ENCODE results near the gene GSK3A.

GSK3A gene

GRCh38 chr19:42220751-42221097, 21.7 kb downstream of the GSK3A start:
- Mint-ChIP-seq H3K27me3 (ENCODE audit: low read depth, poor library complexity) (peaks cover 5% of the 10 kb centered on the region), H3K9me3 (no peaks in the 10 kb centered on the region), H3K4me1 (peaks cover 54% of the 10 kb centered on the region), H3K36me3 (ENCODE audit: low read depth) (peaks cover 23% of the 10 kb centered on the region), H3K4me3 (peak overlapping the region; percentile 92), H3K27ac (peak overlapping the region; percentile 91)
- no peak for TF ChIP-seq CTCF (IDR thresholded peaks at IDR 0.05)
- no peak for DNase-seq

GRCh38 chr19:42219812-42220750, 22.3 kb downstream of the GSK3A start, which contains the start of gene ZNF526:
ZNF526 (plus strand) TSS chr19:42220312; CDS start chr19:42224404, 4,092 bp downstream.
- peak; percentile 98 for DNase-seq
- Mint-ChIP-seq H3K4me1 (peaks cover 59% of the 10 kb centered on the region), H3K27me3 (ENCODE audit: low read depth, poor library complexity) (peaks cover 5% of the 10 kb centered on the region), H3K9me3 (no peaks in the 10 kb centered on the region), H3K27ac (peak within 1 kb of the TSS; percentile 91), H3K4me3 (peak within 1 kb of the TSS; percentile 92), H3K36me3 (ENCODE audit: low read depth) (peaks cover 26% of the 10 kb centered on the region)
- TF ChIP-seq CTCF (IDR thresholded peaks at IDR 0.05) = no peak

GRCh38 chr19:42217520-42218437, 24.6 kb downstream of the GSK3A start, which contains the start of gene DEDD2:
DEDD2 (minus strand) TSS chr19:42217677; CDS start chr19:42217007, 670 bp downstream.
- TF ChIP-seq CTCF (IDR thresholded peaks at IDR 0.05) = no peak
- Mint-ChIP-seq H3K27me3 (ENCODE audit: low read depth, poor library complexity) (peaks cover 5% of the 10 kb centered on the region), H3K27ac (peak within 1 kb of the TSS; percentile 76), H3K9me3 (no peaks in the 10 kb centered on the region), H3K4me1 (peaks cover 57% of the 10 kb centered on the region), H3K36me3 (ENCODE audit: low read depth) (peaks cover 37% of the 10 kb centered on the region), H3K4me3 (peak within 1 kb of the TSS; percentile 92)
- DNase-seq = peak; percentile 99

GRCh38 chr19:42216653-42217519, 25.5 kb downstream of the GSK3A start:
- no peak for TF ChIP-seq CTCF (IDR thresholded peaks at IDR 0.05)

GRCh38 chr19:42214810-42215485, 27.5 kb downstream of the GSK3A start:
- no peak overlapping the region for H3K27ac Mint-ChIP-seq
- H3K4me3 Mint-ChIP-seq = no peak overlapping the region
- H3K9me3 Mint-ChIP-seq = no peaks in the 10 kb centered on the region
- TF ChIP-seq CTCF (IDR thresholded peaks at IDR 0.05) = no peak
- peaks cover 36% of the 10 kb centered on the region for H3K4me1 Mint-ChIP-seq
- H3K27me3 Mint-ChIP-seq (ENCODE audit: low read depth, poor library complexity) = no peaks in the 10 kb centered on the region
- peaks cover 38% of the 10 kb centered on the region for H3K36me3 Mint-ChIP-seq (ENCODE audit: low read depth)
- no peak for DNase-seq

More at GRCh38 chr19:42216653-42217519, 25.5 kb downstream of the GSK3A start:
- Mint-ChIP-seq H3K9me3 (no peaks in the 10 kb centered on the region), H3K27ac (peak overlapping the region; percentile 76), H3K4me3 (peak overlapping the region; percentile 92), H3K4me1 (peaks cover 50% of the 10 kb centered on the region), H3K27me3 (ENCODE audit: low read depth, poor library complexity) (peaks cover 2% of the 10 kb centered on the region), H3K36me3 (ENCODE audit: low read depth) (peaks cover 34% of the 10 kb centered on the region)
- DNase-seq = peak; percentile 66
